GM23248 (cell line): ENCODE results near the gene DPP6.

Source experiments
- EZH2 ChIP-seq: fragments of 200-600 bp; sonication (generic); IDR thresholded peaks from 2 replicates; pipeline ENCODE4 v1.6.1; 2018; ENCODE audit warnings: antibody characterized with exemption, mild to moderate bottlenecking; ENCODE audit not compliant: insufficient read depth, poor library complexity, severe bottlenecking
- EZH2phosphoT487 ChIP-seq: fragments of 200-600 bp; sonication (generic); IDR thresholded peaks from 2 replicates; pipeline ENCODE4 v1.6.1; 2018; ENCODE audit warnings: antibody characterized with exemption, moderate library complexity, mild to moderate bottlenecking, low read depth; ENCODE audit not compliant: insufficient read depth

- TF ChIP-seq EZH2, result no peak
- no peak for TF ChIP-seq EZH2phosphoT487
Measured at GRCh38 chr7:154433632-154434598, 381.7 kb downstream of the DPP6 start.
